ENCODE measurements around the gene PCNX3.
A peak's percentile ranks its signal among the peaks of the same experiment; 100 is the strongest.

GRCh38 chr11:65637794-65638419 is 22.3 kb downstream of the PCNX3 start, which contains the start of gene SIPA1:
- peak in 4 of 5 experiments; percentile 19 to 47 (median 28) for TF ChIP-seq CTCF (IDR thresholded peaks at IDR 0.05)
- TF ChIP-seq POLR2A (IDR thresholded peaks at IDR 0.05): peak; percentile 63 to 81
- no peak for TF ChIP-seq EP300 (IDR thresholded peaks at IDR 0.05)
